ENCODE results near the gene MTG1.
A peak's percentile ranks its signal among the peaks of the same experiment; 100 is the strongest.
"Not testable (repeated sequence)": the region's sequence is repeated elsewhere in the genome, so short reads cannot be mapped to it uniquely, and the experiment has no call there.

Gene MTG1

GRCh38 chr10:133359554-133359971 lies 34.4 kb upstream of the MTG1 start:
- peak; percentile 33 for DNase-seq (ENCODE audit: low read depth)

- DNase-seq (ENCODE audit: low read depth): no peak
These were observed 33.9 kb upstream of the MTG1 start for GRCh38 chr10:133359972-133360610.

GRCh38 chr10:133361227-133361626 lies 32.7 kb upstream of the MTG1 start:
- DNase-seq (ENCODE audit: low read depth): no peak

- DNase-seq (ENCODE audit: low read depth): no peak
These were observed 32.0 kb upstream of the MTG1 start for GRCh38 chr10:133361773-133362441.

GRCh38 chr10:133362846-133363245 lies 31.1 kb upstream of the MTG1 start:
- no peak for DNase-seq (ENCODE audit: low read depth)

- DNase-seq (ENCODE audit: low read depth): no peak
These were observed 29.1 kb upstream of the MTG1 start for GRCh38 chr10:133364645-133365431.

- DNase-seq (ENCODE audit: low read depth): no peak
These were observed 28.4 kb upstream of the MTG1 start for GRCh38 chr10:133365461-133366129.

GRCh38 chr10:133366130-133366478 lies 27.9 kb upstream of the MTG1 start:
- no peak for DNase-seq (ENCODE audit: low read depth)

GRCh38 chr10:133366751-133367150 lies 27.2 kb upstream of the MTG1 start:
- no peak for DNase-seq (ENCODE audit: low read depth)

- DNase-seq (ENCODE audit: low read depth): not testable (repeated sequence)
These were observed 26.5 kb upstream of the MTG1 start for GRCh38 chr10:133367461-133367860.

GRCh38 chr10:133368153-133368552 lies 25.8 kb upstream of the MTG1 start:
- no peak for DNase-seq (ENCODE audit: low read depth)

GRCh38 chr10:133370030-133370786 lies 23.7 kb upstream of the MTG1 start:
- no peak for DNase-seq (ENCODE audit: low read depth)

- DNase-seq (ENCODE audit: low read depth): no peak
These were observed 21.4 kb upstream of the MTG1 start for GRCh38 chr10:133372507-133372906.

- peak; percentile 90 for DNase-seq (ENCODE audit: low read depth)
These were observed 20.5 kb upstream of the MTG1 start, which contains the start of gene ECHS1 for GRCh38 chr10:133373174-133374090. Gene ECHS1 (minus strand): TSS chr10:133373354. CDS start chr10:133373333, 21 bp downstream.

GRCh38 chr10:133375357-133376115 lies 18.4 kb upstream of the MTG1 start:
- no peak for DNase-seq (ENCODE audit: low read depth)

- DNase-seq (ENCODE audit: low read depth): not testable (repeated sequence)
These were observed 17.8 kb upstream of the MTG1 start for GRCh38 chr10:133376183-133376582.

GRCh38 chr10:133377025-133377817 lies 16.7 kb upstream of the MTG1 start:
- no peak for DNase-seq (ENCODE audit: low read depth)

GRCh38 chr10:133377818-133378250 lies 16.1 kb upstream of the MTG1 start:
- DNase-seq (ENCODE audit: low read depth): no peak
